SK-N-SH (cell line): ENCODE results near the gene SPTAN1. TPM values are rescaled to one million over a fixed set of nuclear protein-coding genes. Genes with fewer than 3 reads are reported as not detected.

Experiments
- CTCF ChIA-PET: fragments of 300-600, 350-600 bp; formaldehyde crosslinking; extraction: SDS; loops from one replicate; lab custom pipeline; 2021; lab: Yijun Ruan, JAX
- POLR2A ChIA-PET: fragments of 350-600 bp; sonication (Branson Sonifier 250); formaldehyde crosslinking; extraction: SDS; loops from one replicate; lab custom pipeline; 2020; ENCODE audit warnings: antibody characterized with exemption, inconsistent platforms; lab: Yijun Ruan, JAX
- DNase-seq: peaks from one replicate; pipeline ENCODE4 v3.0.0; 2012
- H2AFZ ChIP-seq: fragments of 200-600 bp; sonication (generic); 2 replicates; pipeline ENCODE4 v1.8.1; 2016; ENCODE audit warnings: antibody characterized with exemption, mild to moderate bottlenecking, low read depth
- H3F3A ChIP-seq: fragments of 200-600 bp; sonication (generic); replicated peaks from 2 replicates; pipeline ENCODE3; 2016; ENCODE audit warnings: antibody characterized with exemption, mild to moderate bottlenecking; ENCODE audit not compliant: insufficient read depth
- H3K27ac ChIP-seq, 2 experiments: fragments of 200-500 bp in 1 of 2; fragments of 200-600 bp in 1 of 2; sonication (Bioruptor generic) in 1 of 2; sonication (generic), shearing (Covaris generic) in 1 of 2; 2 replicates each; pipeline versions ENCODE4 v1.5.1 to v1.6.1; 2014 to 2016; ENCODE audit warnings: low read depth in 2 of 2, inconsistent platforms in 1 of 2, low read length in 1 of 2, mild to moderate bottlenecking in 1 of 2, mixed read lengths in 1 of 2
- H3K27me3 ChIP-seq: fragments of 200-600 bp; sonication (generic), shearing (Covaris generic); 2 replicates; pipeline ENCODE4 v1.6.1; 2016; ENCODE audit warnings: mixed run types; ENCODE audit not compliant: insufficient read depth
- H3K36me3 ChIP-seq, 2 experiments: fragments of 200-500 bp in 1 of 2; fragments of 200-600 bp in 1 of 2; sonication (Bioruptor generic) in 1 of 2; sonication (generic) in 1 of 2; replicated peaks in 1 of 2; 2 replicates each; pipeline versions ENCODE3 to v1.5.1; 2014 to 2016; ENCODE audit warnings: low read length in 1 of 2, mild to moderate bottlenecking in 1 of 2; ENCODE audit not compliant: insufficient read depth in 2 of 2, control insufficient read depth in 1 of 2
- H3K4me1 ChIP-seq, 2 experiments: fragments of 200-500 bp in 1 of 2; fragments of 200-600 bp in 1 of 2; sonication (Bioruptor generic) in 1 of 2; sonication (generic), shearing (Covaris generic) in 1 of 2; 2 replicates each; pipeline versions ENCODE4 v1.5.1 to v1.6.1; 2014 to 2016; ENCODE audit warnings: low read depth in 1 of 2, low read length in 1 of 2, mixed run types in 1 of 2; ENCODE audit not compliant: insufficient read depth in 2 of 2, control insufficient read depth in 1 of 2
- H3K4me2 ChIP-seq: fragments of 200-600 bp; sonication (generic), shearing (Covaris generic); 2 replicates; pipeline ENCODE4 v1.6.1; 2017; ENCODE audit warnings: mixed run types
- H3K4me3 ChIP-seq, 2 experiments: fragments of 200-500 bp in 1 of 2; fragments of 200-600 bp in 1 of 2; sonication (Bioruptor generic) in 1 of 2; sonication (generic), shearing (Covaris generic) in 1 of 2; 2 replicates each; pipeline versions ENCODE4 v1.5.1 to v1.8.1; 2014 to 2016; ENCODE audit warnings: low read depth in 2 of 2, inconsistent platforms in 1 of 2, low read length in 1 of 2, mild to moderate bottlenecking in 1 of 2, mixed read lengths in 1 of 2, moderate library complexity in 1 of 2
- H3K79me2 ChIP-seq: fragments of 200-600 bp; sonication (generic); 2 replicates; pipeline ENCODE4 v1.8.1; 2017; ENCODE audit warnings: mild to moderate bottlenecking; ENCODE audit not compliant: insufficient read depth
- H3K9ac ChIP-seq: fragments of 200-600 bp; sonication (generic); 2 replicates; pipeline ENCODE4 v1.6.1; 2017; ENCODE audit warnings: mixed run types
- H3K9me2 ChIP-seq: fragments of 200-600 bp; sonication (generic); 2 replicates; pipeline ENCODE4 v1.6.1; 2017; ENCODE audit warnings: mixed run types
- H3K9me3 ChIP-seq: fragments of 200-600 bp; sonication (generic); 2 replicates; pipeline ENCODE4 v1.6.1; 2017; ENCODE audit warnings: mixed run types, mild to moderate bottlenecking, moderate library complexity
- H4K20me1 ChIP-seq: fragments of 200-600 bp; sonication (generic); 2 replicates; pipeline ENCODE4 v1.6.1; 2017; ENCODE audit warnings: mild to moderate bottlenecking, mixed run types; ENCODE audit not compliant: insufficient read depth
- CHD2 ChIP-seq: fragments of 150-350 bp; IDR thresholded peaks from 2 replicates; pipeline ENCODE4 v1.6.1; 2018; ENCODE audit warnings: low read length; ENCODE audit not compliant: partially characterized antibody
- FOSL2 ChIP-seq: IDR thresholded peaks from 2 replicates; pipeline ENCODE4 v1.4.0; 2012; ENCODE audit warnings: low read depth, mild to moderate bottlenecking, moderate library complexity, borderline replicate concordance
- FOXM1 ChIP-seq: IDR thresholded peaks from 2 replicates; pipeline ENCODE4 v1.4.0; 2012; ENCODE audit warnings: low read depth, mild to moderate bottlenecking
- JUND ChIP-seq: IDR thresholded peaks from 2 replicates; pipeline ENCODE4 v1.4.0; 2012
- MEF2A ChIP-seq: IDR thresholded peaks from 2 replicates; pipeline ENCODE4 v1.4.0; 2012; ENCODE audit warnings: low read depth, borderline replicate concordance
- POLR2AphosphoS5 ChIP-seq: IDR thresholded peaks from 2 replicates; pipeline ENCODE4 v1.6.1; 2012; ENCODE audit warnings: low read depth, low read length
- RAD21 ChIP-seq: IDR thresholded peaks from 2 replicates; pipeline ENCODE4 v1.6.1; 2012; ENCODE audit warnings: mild to moderate bottlenecking, low read length
- RFX5 ChIP-seq: IDR thresholded peaks from 2 replicates; pipeline ENCODE4 v1.6.1; 2012; ENCODE audit warnings: mild to moderate bottlenecking, improper control_type of control experiment, low read length
- RXRA ChIP-seq: IDR thresholded peaks from 2 replicates; pipeline ENCODE4 v1.4.0; 2012; ENCODE audit warnings: low read depth, mild to moderate bottlenecking, borderline replicate concordance
- YY1 ChIP-seq: IDR thresholded peaks from 2 replicates; pipeline ENCODE4 v1.4.0; 2012; ENCODE audit warnings: low read depth, mild to moderate bottlenecking
- WGBS: methylation state at CpG from one replicate; pipeline ENCODE4 v1.1.6; 2017; ENCODE audit warnings: low lambda C conversion rate; 5-methylcytosine and 5-hydroxymethylcytosine counted together
- polyA plus RNA-seq, 3 experiments: library from polyadenylated mRNA; depleted of rRNA; stranded (reverse); fragments of >200 nt; gene quantifications; 2 replicates each; pipeline ENCODE4 v1.2.3, GENCODE V29; 2012
- TF ChIP-seq, protein P1 (sequence below): fragments of 200-600 bp; sonication (generic); IDR thresholded peaks from 2 replicates; pipeline ENCODE4 v1.6.1; 2017; ENCODE audit warnings: antibody characterized with exemption, mild to moderate bottlenecking, moderate library complexity

The SPTAN1 gene
- polyA plus RNA-seq, 1 of the 3 experiments (the other 2 are of a cell fraction) = 177 TPM

DNA sequence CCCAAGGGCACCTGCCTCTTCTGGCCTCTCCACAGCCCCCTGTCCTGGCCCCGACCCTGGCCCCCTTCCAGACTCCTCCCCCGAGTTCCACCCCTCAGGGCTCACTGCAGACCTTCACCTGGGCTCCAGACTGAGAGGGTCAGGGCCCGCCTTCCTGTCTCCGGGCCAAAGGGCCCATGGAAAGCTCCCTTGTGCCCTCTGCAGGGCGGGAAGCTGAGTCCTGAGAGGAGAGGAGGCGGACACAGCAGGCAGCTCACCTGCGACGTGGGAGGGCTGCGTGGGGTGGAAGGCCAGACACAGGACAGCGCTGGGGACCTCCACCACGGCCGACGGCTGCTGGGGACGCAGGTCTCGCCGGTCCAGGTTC, 83.6 kb downstream of the SPTAN1 start:
- peak overlapping the region; percentile 64; the same call in 1 of the 2 replicates for H3K4me2 ChIP-seq
- H2AFZ ChIP-seq = no peak overlapping the region
- TF ChIP-seq YY1 (no peak), RAD21 (peak; percentile 16; the same call in 1 of the 2 replicates)
- TF ChIP-seq, protein P1, sequence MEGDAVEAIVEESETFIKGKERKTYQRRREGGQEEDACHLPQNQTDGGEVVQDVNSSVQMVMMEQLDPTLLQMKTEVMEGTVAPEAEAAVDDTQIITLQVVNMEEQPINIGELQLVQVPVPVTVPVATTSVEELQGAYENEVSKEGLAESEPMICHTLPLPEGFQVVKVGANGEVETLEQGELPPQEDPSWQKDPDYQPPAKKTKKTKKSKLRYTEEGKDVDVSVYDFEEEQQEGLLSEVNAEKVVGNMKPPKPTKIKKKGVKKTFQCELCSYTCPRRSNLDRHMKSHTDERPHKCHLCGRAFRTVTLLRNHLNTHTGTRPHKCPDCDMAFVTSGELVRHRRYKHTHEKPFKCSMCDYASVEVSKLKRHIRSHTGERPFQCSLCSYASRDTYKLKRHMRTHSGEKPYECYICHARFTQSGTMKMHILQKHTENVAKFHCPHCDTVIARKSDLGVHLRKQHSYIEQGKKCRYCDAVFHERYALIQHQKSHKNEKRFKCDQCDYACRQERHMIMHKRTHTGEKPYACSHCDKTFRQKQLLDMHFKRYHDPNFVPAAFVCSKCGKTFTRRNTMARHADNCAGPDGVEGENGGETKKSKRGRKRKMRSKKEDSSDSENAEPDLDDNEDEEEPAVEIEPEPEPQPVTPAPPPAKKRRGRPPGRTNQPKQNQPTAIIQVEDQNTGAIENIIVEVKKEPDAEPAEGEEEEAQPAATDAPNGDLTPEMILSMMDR = 0 out of 2 replicates have a peak, but pooled peaks have one; percentile 11
- TF ChIP-seq, all 33 proteins: peak for 2
- no peaks in the 10 kb centered on the region for H3K27me3 ChIP-seq
- H3K4me3 ChIP-seq = no peak overlapping the region
- peak overlapping the region; percentile 65 for H3K9ac ChIP-seq
- CTCF ChIA-PET = interaction anchor here (0.6 to 2.5 kb wide), 7 partner anchors 11 to 197 kb away, joined by 3 to 15 read pairs (median 3); no protein-coding TSS in a partner anchor
- H3F3A ChIP-seq = peaks cover 27% of the 10 kb centered on the region
- peaks cover 20 to 33% of the 10 kb centered on the region in 2 experiments for H3K36me3 ChIP-seq
- no peaks in the 10 kb centered on the region for H3K9me2 ChIP-seq
- peak; percentile 43 for DNase-seq
- POLR2A ChIA-PET = no interaction called here
- H3K79me2 ChIP-seq = peaks cover 9% of the 10 kb centered on the region; the same call in 1 of the 2 replicates
- peaks cover 14 to 24% of the 10 kb centered on the region in 2 experiments; a peak in 3 of 4 replicates for H3K4me1 ChIP-seq
- H3K9me3 ChIP-seq = no peaks in the 10 kb centered on the region
- no peaks in the 10 kb centered on the region for H4K20me1 ChIP-seq
- 83% methylated on average over 8 of the region's 16 CpGs for WGBS
- peak overlapping the region; percentile 48 to 81 for H3K27ac ChIP-seq

DNA sequence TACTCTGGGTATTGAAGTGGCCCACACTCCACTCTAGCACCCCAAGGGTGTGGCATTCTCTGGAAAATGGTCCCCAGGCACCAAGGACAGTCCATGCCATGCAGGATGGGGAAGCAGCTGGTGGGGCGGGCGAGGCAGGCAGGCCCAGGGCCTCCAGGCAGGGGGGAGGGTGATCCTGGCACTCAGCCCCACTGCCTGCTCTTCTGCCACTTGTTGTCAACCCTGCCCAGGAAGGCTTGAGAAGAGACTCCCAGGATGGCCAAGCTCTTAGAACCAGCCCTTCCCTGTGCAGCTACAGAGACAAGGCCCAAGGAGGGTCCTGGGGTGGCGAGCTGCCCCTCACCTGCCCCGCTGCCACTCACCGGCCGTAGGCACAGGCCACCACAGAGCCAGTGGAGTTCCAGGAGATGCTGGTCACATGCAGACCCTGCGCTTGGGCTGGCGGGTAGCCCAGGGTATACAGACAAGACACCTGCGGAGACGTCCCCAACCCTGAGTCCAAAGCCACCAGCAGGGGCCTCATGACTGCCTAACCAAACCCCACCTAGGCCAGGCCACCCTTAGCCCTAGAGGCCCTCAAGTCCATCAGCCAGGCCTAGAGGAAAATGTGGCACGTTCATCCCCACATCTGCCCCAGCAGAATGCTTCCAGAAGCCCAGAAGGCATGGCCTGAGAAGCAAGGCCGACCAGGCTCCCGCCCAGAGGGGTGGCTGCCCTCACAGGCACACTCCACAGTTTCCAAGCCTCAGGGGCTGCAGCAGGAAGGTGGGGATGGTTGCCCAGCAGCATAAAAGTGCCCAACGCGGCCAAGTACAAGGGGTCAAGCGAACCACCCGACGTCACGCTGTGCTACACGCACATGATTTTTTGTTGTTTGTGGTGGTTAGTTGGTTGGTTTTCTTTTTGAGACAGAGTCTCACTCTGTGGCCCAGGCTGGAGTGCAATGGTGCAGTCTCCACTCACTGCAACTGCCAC, 84.5 kb downstream of the SPTAN1 start:
- Histone ChIP-seq H3K9ac (no peak overlapping the region), H3K79me2 (peaks cover 16% of the 10 kb centered on the region; the same call in 1 of the 2 replicates), H3K9me2 (no peaks in the 10 kb centered on the region), H3F3A (peaks cover 22% of the 10 kb centered on the region), H3K4me2 (no peak overlapping the region), H3K27me3 (no peaks in the 10 kb centered on the region), H3K27ac (peak overlapping the region; percentile 48 to 81; a peak in 2 of 4 replicates), H3K4me1 (peaks cover 14 to 24% of the 10 kb centered on the region in 2 experiments; a peak in 3 of 4 replicates), H2AFZ (no peak overlapping the region), H3K9me3 (no peaks in the 10 kb centered on the region), H4K20me1 (no peaks in the 10 kb centered on the region), H3K36me3 (peaks cover 14 to 32% of the 10 kb centered on the region in 2 experiments), H3K4me3 (no peak overlapping the region)
- peak; percentile 32 for DNase-seq
- POLR2A ChIA-PET = no interaction called here
- CTCF ChIA-PET = interaction anchor here (0.6 to 2.5 kb wide), 4 partner anchors 11 to 26 kb away, joined by 3 to 15 read pairs (median 4); no protein-coding TSS in a partner anchor
- 94% methylated on average over 8 of the region's 20 CpGs for WGBS
- no peak for TF ChIP-seq FOSL2
- no peak for TF ChIP-seq JUND
- TF ChIP-seq POLR2AphosphoS5 = no peak

DNA sequence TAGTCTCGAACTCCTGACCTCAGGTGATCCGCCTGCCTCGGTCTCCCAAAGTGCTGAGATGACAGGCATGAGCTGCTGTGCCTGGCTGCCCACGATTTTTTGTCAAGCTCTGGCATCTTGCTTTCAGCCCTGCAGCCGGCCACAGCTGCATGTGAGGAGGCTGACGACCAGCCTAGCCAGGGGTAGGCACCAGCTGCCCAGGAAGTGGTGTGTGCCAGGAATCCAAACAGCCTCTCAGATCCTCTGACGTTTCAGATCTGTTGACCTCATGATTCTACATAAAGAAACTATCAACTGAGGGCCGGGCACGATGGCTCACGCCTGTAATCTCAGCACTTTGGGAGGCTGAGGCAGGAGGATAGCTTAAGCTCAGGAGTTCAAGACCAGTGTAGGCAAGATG, 85.3 kb downstream of the SPTAN1 start:
- Histone ChIP-seq H3K9me2 (no peaks in the 10 kb centered on the region), H3K9me3 (no peaks in the 10 kb centered on the region), H3K4me3 (no peak overlapping the region), H3K36me3 (peaks cover 12 to 24% of the 10 kb centered on the region in 2 experiments), H3K79me2 (peaks cover 16% of the 10 kb centered on the region; the same call in 1 of the 2 replicates)
- POLR2A ChIA-PET = no interaction called here
- TF ChIP-seq RFX5 = no peak
- TF ChIP-seq CHD2 = no peak
- no peak for TF ChIP-seq FOXM1
- 0 out of 2 replicates have a peak, but pooled peaks have one; percentile 5 for TF ChIP-seq RAD21
- TF ChIP-seq RXRA = no peak
- TF ChIP-seq MEF2A = no peak
- TF ChIP-seq, all 33 proteins: peak for 1
- no peaks in the 10 kb centered on the region for H3K27me3 ChIP-seq
- peaks cover 13% of the 10 kb centered on the region for H3F3A ChIP-seq
- peaks cover 14 to 24% of the 10 kb centered on the region in 2 experiments; a peak in 3 of 4 replicates for H3K4me1 ChIP-seq
- H4K20me1 ChIP-seq = no peaks in the 10 kb centered on the region
- WGBS = 72% methylated on average over 9 of the region's 10 CpGs
- peak; percentile 38 for DNase-seq
- H2AFZ ChIP-seq = no peak overlapping the region
- H3K27ac ChIP-seq = no peak overlapping the region
- H3K9ac ChIP-seq = no peak overlapping the region
- no peak overlapping the region for H3K4me2 ChIP-seq
- CTCF ChIA-PET = no interaction called here
